B cell (primary cell): ENCODE data around the gene RNF223. TPM values are rescaled to one million over a fixed set of nuclear protein-coding genes. Genes with fewer than 3 reads are reported as not detected.

Experiments used
- ATAC-seq: fragments of 200-7000 bp; cut with Tn5 transposase; one replicate; pipeline ENCODE4 v1.10.0; 2021; ENCODE audit warnings: low read depth, mild to moderate bottlenecking, moderate number of reproducible peaks, moderate library complexity
- CTCF ChIA-PET: fragments of 350-600 bp; sonication (Branson Sonifier 250); formaldehyde crosslinking; loops from one replicate; lab custom pipeline; 2021; ENCODE audit warnings: antibody characterized with exemption, inconsistent platforms; lab: Charles Lee
- POLR2A ChIA-PET: fragments of 350-600 bp; sonication (Branson Sonifier 250); formaldehyde crosslinking; loops from one replicate; lab custom pipeline; 2021; ENCODE audit warnings: antibody characterized with exemption; lab: Charles Lee
- DNase-seq: peaks from one replicate; pipeline ENCODE4 v3.0.0; 2013
- H2AFZ ChIP-seq: 2 replicates; pipeline ENCODE4 v1.6.1; 2012; ENCODE audit warnings: mild to moderate bottlenecking, low read depth, low read length; ENCODE audit not compliant: insufficient read depth, poor library complexity, severe bottlenecking
- H3K27ac ChIP-seq, 2 donors: 1 replicate in 1 of 2; 2 replicates in 1 of 2; pipeline ENCODE4 v1.5.1; 2012 to 2013; ENCODE audit warnings: low read length in 2 of 2, mild to moderate bottlenecking in 2 of 2, moderate library complexity in 1 of 2
- H3K27me3 ChIP-seq, 4 experiments: fragments of 200-600 bp in 1 of 4; sonication (generic) in 1 of 4; replicated peaks in 1 of 4; 1 replicate in 2 of 4; 2 replicates in 2 of 4; pipeline versions ENCODE4 v1.6.1 to v1.7.0; 2013 to 2016; ENCODE audit warnings: low read length in 3 of 4, mild to moderate bottlenecking in 2 of 4, mixed read lengths in 1 of 4, moderate library complexity in 1 of 4; ENCODE audit not compliant: insufficient read depth in 4 of 4, control insufficient read depth in 3 of 4; ENCODE audit errors: control extremely low read depth in 1 of 4
- H3K36me3 ChIP-seq, 2 experiments: replicated peaks in 1 of 2; 1 replicate in 1 of 2; 2 replicates in 1 of 2; pipeline versions ENCODE4 v1.6.1 to v1.7.1; 2013; ENCODE audit warnings: low read length in 1 of 2; ENCODE audit not compliant: insufficient read depth in 2 of 2, control insufficient read depth in 1 of 2; ENCODE audit errors: control extremely low read depth in 1 of 2, extremely low read depth in 1 of 2
- H3K4me1 ChIP-seq, 2 donors: fragments of 200-600 bp in 1 of 2; sonication (generic) in 1 of 2; 1 replicate in 1 of 2; 2 replicates in 1 of 2; pipeline versions ENCODE4 v1.5.1 to v1.6.1; 2013 to 2017; ENCODE audit warnings: low read length in 2 of 2; ENCODE audit not compliant: control insufficient read depth in 2 of 2, insufficient read depth in 2 of 2
- H3K4me2 ChIP-seq: replicated peaks from 2 replicates; pipeline ENCODE3; 2012; ENCODE audit warnings: mild to moderate bottlenecking, low read depth, low read length; ENCODE audit not compliant: poor library complexity, severe bottlenecking
- H3K4me3 ChIP-seq, 5 experiments: fragments of 200-600 bp in 1 of 5; sonication (generic) in 1 of 5; 1 replicate in 3 of 5; 2 replicates in 2 of 5; pipeline versions ENCODE4 v1.5.1 to v1.7.0; 2011 to 2016; ENCODE audit warnings: low read length in 4 of 5, mild to moderate bottlenecking in 4 of 5, low read depth in 2 of 5, control low read depth in 1 of 5, moderate library complexity in 1 of 5; ENCODE audit not compliant: insufficient read depth in 1 of 5; ENCODE audit errors: control extremely low read depth in 1 of 5, extremely low read depth in 1 of 5
- H3K79me2 ChIP-seq: fragments of 200-600 bp; sonication (generic); one replicate; pipeline ENCODE4 v1.6.0; 2016; ENCODE audit warnings: low read length; ENCODE audit not compliant: control insufficient read depth, insufficient read depth
- H3K9ac ChIP-seq: fragments of 200-600 bp; sonication (generic); 2 replicates; pipeline ENCODE4 v1.6.1; 2017; ENCODE audit warnings: mild to moderate bottlenecking, low read length, moderate library complexity
- H3K9me3 ChIP-seq, 3 donors: one replicate each; pipeline versions ENCODE4 v1.6.1 to v1.7.1; 2013; ENCODE audit warnings: low read length in 2 of 3; ENCODE audit not compliant: control insufficient read depth in 2 of 3, insufficient read depth in 1 of 3; ENCODE audit errors: control extremely low read depth in 1 of 3
- H4K20me1 ChIP-seq: 2 replicates; pipeline ENCODE4 v1.6.0; 2012; ENCODE audit warnings: mild to moderate bottlenecking, low read length; ENCODE audit not compliant: insufficient read depth, control insufficient read depth, poor library complexity, severe bottlenecking
- H3K27ac Mint-ChIP-seq: one replicate; pipeline ENCODE4 v1.8.0; 2021; ENCODE audit warnings: mixed read lengths
- H3K27me3 Mint-ChIP-seq: one replicate; pipeline ENCODE4 v1.8.0; 2021; ENCODE audit warnings: mixed read lengths
- H3K4me1 Mint-ChIP-seq: one replicate; pipeline ENCODE4 v1.8.0; 2021; ENCODE audit warnings: mixed read lengths
- H3K4me3 Mint-ChIP-seq: one replicate; pipeline ENCODE4 v1.8.0; 2021; ENCODE audit warnings: mixed read lengths
- H3K9me3 Mint-ChIP-seq: one replicate; pipeline ENCODE4 v1.8.0; 2022; ENCODE audit warnings: mixed read lengths; ENCODE audit not compliant: insufficient read depth
- CTCF ChIP-seq: fragments of 200-600 bp; IDR thresholded peaks from one replicate; pipeline ENCODE4 v1.8.0; 2022; ENCODE audit warnings: antibody characterized with exemption, mild to moderate bottlenecking
- EZH2 ChIP-seq: IDR thresholded peaks from 2 replicates; pipeline ENCODE4 v1.6.1; 2012; ENCODE audit warnings: borderline replicate concordance, low read depth, mild to moderate bottlenecking, moderate library complexity, low read length; ENCODE audit not compliant: insufficient read depth, poor library complexity, severe bottlenecking
- WGBS: methylation state at CpG from one replicate; pipeline ENCODE4 v1.1.5; 2013; ENCODE audit warnings: missing lambda C conversion rate; ENCODE audit not compliant: insufficient coverage; 5-methylcytosine and 5-hydroxymethylcytosine counted together
- intact Hi-C: fragments of 100-400 bp; cut with micrococcal nuclease; formaldehyde crosslinking; loops from one replicate; pipeline ENCODE4 v1.10.0; 2022
- polyA plus RNA-seq: library from polyadenylated mRNA; depleted of rRNA; stranded (reverse); fragments of >200 nt; gene quantifications from 2 replicates; pipeline ENCODE4 v1.2.3, GENCODE V29; 2012
- total RNA-seq, 2 donors: library from RNA; stranded (reverse); fragments of 120-200 nt in 1 of 2; gene quantifications; 1 replicate in 1 of 2; 2 replicates in 1 of 2; pipeline versions ENCODE4 v1.2.3 to v1.2.4, GENCODE V29; 2013 to 2022

RNF223 gene
- total and polyA plus RNA-seq, 2 donors (not counting 1 experiment from before 2014, with no cell fraction given) = not detected

- ChIA-PET CTCF (interaction anchor here (1.5 kb wide), 1 partner anchor 39 kb away, joined by 5 read pairs; no protein-coding TSS in a partner anchor), POLR2A (interaction anchor here (0.6 kb wide), 1 partner anchor 45 kb away, joined by 3 read pairs; no protein-coding TSS in a partner anchor)
- intact Hi-C loops = no loop called here
- H3K27ac Mint-ChIP-seq = no peak overlapping the region
- peaks cover 0 to 22% (median 6%) of the 10 kb centered on the region in 4 experiments for H3K27me3 ChIP-seq
- H3K4me2 ChIP-seq = no peak overlapping the region
- H3K36me3 ChIP-seq = no peaks in the 10 kb centered on the region
- H3K9ac ChIP-seq = no peak overlapping the region
- H4K20me1 ChIP-seq = no peaks in the 10 kb centered on the region
- peaks cover 6 to 14% of the 10 kb centered on the region in 2 donors for H3K4me1 ChIP-seq
- no peak overlapping the region for H3K27ac ChIP-seq
- DNase-seq (no peak), ATAC-seq (no peak)
- H3K4me1 Mint-ChIP-seq = peaks cover 1% of the 10 kb centered on the region
- no peak overlapping the region for H2AFZ ChIP-seq
- no peak for TF ChIP-seq EZH2
- no peak overlapping the region for H3K4me3 ChIP-seq
- no peaks in the 10 kb centered on the region for H3K79me2 ChIP-seq
- no peaks in the 10 kb centered on the region for H3K27me3 Mint-ChIP-seq
- WGBS = 75% methylated on average over 8 of the region's 9 CpGs
- H3K9me3 ChIP-seq = no peaks in the 10 kb centered on the region
- H3K4me3 Mint-ChIP-seq = no peak overlapping the region
- H3K9me3 Mint-ChIP-seq = no peaks in the 10 kb centered on the region
Observed at GRCh38 chr1:1024149-1024770, 49.8 kb downstream of the RNF223 start.

GRCh38 chr1:1023700-1024099 lies 50.4 kb downstream of the RNF223 start:
- WGBS = 73% methylated on average over 13 of the region's 13 CpGs
- peaks cover 0 to 22% (median 6%) of the 10 kb centered on the region in 4 experiments for H3K27me3 ChIP-seq
- H4K20me1 ChIP-seq = no peaks in the 10 kb centered on the region
- no peak overlapping the region for H3K9ac ChIP-seq
- H3K27me3 Mint-ChIP-seq = no peaks in the 10 kb centered on the region
- H3K4me3 Mint-ChIP-seq = no peak overlapping the region
- H3K4me3 ChIP-seq = no peak overlapping the region
- H3K9me3 ChIP-seq = no peaks in the 10 kb centered on the region
- no peak for DNase-seq
- no peak for ATAC-seq
- H3K27ac ChIP-seq = no peak overlapping the region
- H3K27ac Mint-ChIP-seq = no peak overlapping the region
- intact Hi-C loops = no loop called here
- H3K79me2 ChIP-seq = no peaks in the 10 kb centered on the region
- peaks cover 4% of the 10 kb centered on the region for H3K4me1 Mint-ChIP-seq
- ChIA-PET POLR2A (no interaction called here), CTCF (interaction anchor here (1.5 kb wide), 1 partner anchor 40 kb away, joined by 5 read pairs; no protein-coding TSS in a partner anchor)
- H3K4me1 ChIP-seq = peaks cover 9 to 20% of the 10 kb centered on the region in 2 donors
- H3K36me3 ChIP-seq = no peaks in the 10 kb centered on the region
- TF ChIP-seq CTCF = no peak
- no peak for TF ChIP-seq EZH2
- H2AFZ ChIP-seq = no peak overlapping the region
- H3K9me3 Mint-ChIP-seq = no peaks in the 10 kb centered on the region
- H3K4me2 ChIP-seq = no peak overlapping the region
